ENCODE data around the gene SPATA3.

SPATA3 gene

DNA sequence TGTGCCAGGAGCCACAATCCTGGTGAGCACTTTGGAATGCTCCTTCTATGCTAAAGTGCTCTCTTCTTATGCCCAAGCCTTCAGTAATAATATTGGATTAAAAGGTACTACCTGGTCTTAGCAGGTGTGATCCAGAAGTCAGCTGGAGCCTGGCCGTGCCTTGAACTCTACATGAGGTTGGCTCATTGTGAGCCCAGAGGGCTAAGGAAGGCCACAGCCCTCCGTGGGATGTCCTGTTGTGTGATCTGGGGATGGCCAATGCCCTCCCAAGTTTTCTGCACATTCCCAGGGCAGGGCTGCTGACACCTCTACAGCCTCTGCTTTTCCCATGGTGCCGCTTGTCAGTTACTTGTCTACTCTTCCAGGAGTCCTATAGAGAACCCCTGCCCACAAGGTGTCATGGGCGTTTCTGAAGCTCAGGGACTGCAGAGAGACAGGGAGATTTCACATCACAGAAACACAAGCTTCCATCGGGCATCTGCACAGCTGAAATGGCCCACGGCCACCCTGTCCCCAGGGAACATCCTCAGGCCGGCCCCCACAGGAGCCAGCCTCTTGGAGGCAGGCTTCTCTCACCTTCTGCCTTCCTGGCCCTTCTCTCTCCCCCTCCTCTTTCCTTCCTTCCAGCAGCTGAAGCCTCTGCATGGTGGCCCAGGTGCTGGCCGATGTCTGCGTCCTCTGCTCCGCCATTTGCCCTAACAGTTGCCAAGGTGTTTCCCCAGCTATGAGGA is 43.5 kb upstream of the SPATA3 start:
- no peak for DNase-seq
- H3K9me3 ChIP-seq (replicated peaks; ENCODE audit: insufficient read depth, low read length), result no peaks in the 10 kb centered on the region
- H2AFZ ChIP-seq (ENCODE audit: low read length), result no peak overlapping the region
- 0 out of 2 replicates have a peak, but pooled peaks cover 3% of the 10 kb centered on the region for H3K4me1 ChIP-seq (ENCODE audit: low read length)
- no peak overlapping the region for H3K27ac ChIP-seq (ENCODE audit: low read length)
- H3K4me2 ChIP-seq (ENCODE audit: low read depth, low read length), result no peak overlapping the region
- H3K36me3 ChIP-seq (replicated peaks; ENCODE audit: insufficient read depth, low read length), result no peaks in the 10 kb centered on the region
- H3K79me2 ChIP-seq (ENCODE audit: low read length), result no peaks in the 10 kb centered on the region
- H3K27me3 ChIP-seq (replicated peaks; ENCODE audit: insufficient read depth, low read length), result no peaks in the 10 kb centered on the region
- H3K9ac ChIP-seq (ENCODE audit: low read length), result no peak overlapping the region
- no peak overlapping the region for H3K4me3 ChIP-seq (ENCODE audit: low read length)
- H4K20me1 ChIP-seq (ENCODE audit: insufficient read depth, low read length), result no peaks in the 10 kb centered on the region
- H3K9me2 ChIP-seq (replicated peaks; ENCODE audit: insufficient read depth, low read length), result no peaks in the 10 kb centered on the region
- TF ChIP-seq EZH2 (optimal IDR thresholded peaks at IDR 0.05; ENCODE audit: low read depth, low read length) (no peak), EZH2phosphoT487 (IDR thresholded peaks at IDR 0.05; ENCODE audit: low read length) (no peak)
- TF ChIP-seq, protein P1, sequence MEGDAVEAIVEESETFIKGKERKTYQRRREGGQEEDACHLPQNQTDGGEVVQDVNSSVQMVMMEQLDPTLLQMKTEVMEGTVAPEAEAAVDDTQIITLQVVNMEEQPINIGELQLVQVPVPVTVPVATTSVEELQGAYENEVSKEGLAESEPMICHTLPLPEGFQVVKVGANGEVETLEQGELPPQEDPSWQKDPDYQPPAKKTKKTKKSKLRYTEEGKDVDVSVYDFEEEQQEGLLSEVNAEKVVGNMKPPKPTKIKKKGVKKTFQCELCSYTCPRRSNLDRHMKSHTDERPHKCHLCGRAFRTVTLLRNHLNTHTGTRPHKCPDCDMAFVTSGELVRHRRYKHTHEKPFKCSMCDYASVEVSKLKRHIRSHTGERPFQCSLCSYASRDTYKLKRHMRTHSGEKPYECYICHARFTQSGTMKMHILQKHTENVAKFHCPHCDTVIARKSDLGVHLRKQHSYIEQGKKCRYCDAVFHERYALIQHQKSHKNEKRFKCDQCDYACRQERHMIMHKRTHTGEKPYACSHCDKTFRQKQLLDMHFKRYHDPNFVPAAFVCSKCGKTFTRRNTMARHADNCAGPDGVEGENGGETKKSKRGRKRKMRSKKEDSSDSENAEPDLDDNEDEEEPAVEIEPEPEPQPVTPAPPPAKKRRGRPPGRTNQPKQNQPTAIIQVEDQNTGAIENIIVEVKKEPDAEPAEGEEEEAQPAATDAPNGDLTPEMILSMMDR (IDR thresholded peaks at IDR 0.05; ENCODE audit: low read length), result no peak
- H3F3A ChIP-seq (ENCODE audit: insufficient read depth, low read length), result peaks cover 11% of the 10 kb centered on the region

DNA sequence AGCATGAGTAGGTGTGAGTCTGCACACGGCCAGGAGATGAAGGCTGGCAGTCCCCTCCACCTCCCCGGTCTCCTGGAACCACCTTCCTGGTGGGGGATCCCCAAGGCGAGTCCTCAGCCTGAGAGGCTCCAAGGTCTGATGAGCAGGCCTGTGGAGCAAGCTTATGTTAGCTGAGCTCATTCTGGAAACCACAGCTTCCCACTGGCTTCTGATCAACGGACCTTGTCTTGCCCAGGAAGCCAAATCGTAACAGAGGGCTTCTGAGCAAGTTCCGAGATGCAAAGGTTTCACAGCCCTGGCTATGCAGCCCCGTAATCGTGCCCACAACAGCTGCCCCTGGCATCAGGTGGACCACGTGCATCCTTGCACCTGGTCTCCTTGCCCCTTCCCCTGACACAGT is 42.1 kb upstream of the SPATA3 start:
- DNase-seq, result no peak
- H3K4me2 ChIP-seq (ENCODE audit: low read depth, low read length), result no peak overlapping the region
- H2AFZ ChIP-seq (ENCODE audit: low read length), result no peak overlapping the region

GRCh38 chr2:230954746-230955145 is 41.2 kb upstream of the SPATA3 start:
- TF ChIP-seq EZH2phosphoT487 (IDR thresholded peaks at IDR 0.05; ENCODE audit: low read length) (no peak), EZH2 (optimal IDR thresholded peaks at IDR 0.05; ENCODE audit: low read depth, low read length) (no peak)
- TF ChIP-seq, protein P1 (IDR thresholded peaks at IDR 0.05; ENCODE audit: low read length), result no peak
- H3K4me2 ChIP-seq (ENCODE audit: low read depth, low read length), result no peak overlapping the region

More for the DNA sequence above, 42.1 kb upstream of the SPATA3 start:
- no peak overlapping the region for H3K4me3 ChIP-seq (ENCODE audit: low read length)
- no peaks in the 10 kb centered on the region for H3K79me2 ChIP-seq (ENCODE audit: low read length)
- H3K27ac ChIP-seq (ENCODE audit: low read length), result no peak overlapping the region
- no peaks in the 10 kb centered on the region for H3K9me3 ChIP-seq (replicated peaks; ENCODE audit: insufficient read depth, low read length)
- H3K9me2 ChIP-seq (replicated peaks; ENCODE audit: insufficient read depth, low read length), result no peaks in the 10 kb centered on the region
- peaks cover 18% of the 10 kb centered on the region for H3F3A ChIP-seq (ENCODE audit: insufficient read depth, low read length)
- no peaks in the 10 kb centered on the region for H4K20me1 ChIP-seq (ENCODE audit: insufficient read depth, low read length)
- no peak overlapping the region for H3K9ac ChIP-seq (ENCODE audit: low read length)
- 0 out of 2 replicates have a peak, but pooled peaks cover 3% of the 10 kb centered on the region for H3K4me1 ChIP-seq (ENCODE audit: low read length)
- no peaks in the 10 kb centered on the region for H3K36me3 ChIP-seq (replicated peaks; ENCODE audit: insufficient read depth, low read length)
- H3K27me3 ChIP-seq (replicated peaks; ENCODE audit: insufficient read depth, low read length), result no peaks in the 10 kb centered on the region
- TF ChIP-seq EZH2 (optimal IDR thresholded peaks at IDR 0.05; ENCODE audit: low read depth, low read length) (no peak), EZH2phosphoT487 (IDR thresholded peaks at IDR 0.05; ENCODE audit: low read length) (no peak)
- TF ChIP-seq, protein P1 (IDR thresholded peaks at IDR 0.05; ENCODE audit: low read length), result no peak

More at GRCh38 chr2:230954746-230955145, 41.2 kb upstream of the SPATA3 start:
- H3K9me3 ChIP-seq (replicated peaks; ENCODE audit: insufficient read depth, low read length), result no peaks in the 10 kb centered on the region
- H3K27ac ChIP-seq (ENCODE audit: low read length), result no peak overlapping the region
- H3K4me3 ChIP-seq (ENCODE audit: low read length), result no peak overlapping the region
- 0 out of 2 replicates have a peak, but pooled peaks cover 3% of the 10 kb centered on the region for H3K4me1 ChIP-seq (ENCODE audit: low read length)
- H2AFZ ChIP-seq (ENCODE audit: low read length), result no peak overlapping the region
- H3K79me2 ChIP-seq (ENCODE audit: low read length), result no peaks in the 10 kb centered on the region
- no peaks in the 10 kb centered on the region for H3K36me3 ChIP-seq (replicated peaks; ENCODE audit: insufficient read depth, low read length)
- H3F3A ChIP-seq (ENCODE audit: insufficient read depth, low read length), result peaks cover 18% of the 10 kb centered on the region
- H3K9me2 ChIP-seq (replicated peaks; ENCODE audit: insufficient read depth, low read length), result no peaks in the 10 kb centered on the region
- no peak overlapping the region for H3K9ac ChIP-seq (ENCODE audit: low read length)
- no peak for DNase-seq
- H3K27me3 ChIP-seq (replicated peaks; ENCODE audit: insufficient read depth, low read length), result no peaks in the 10 kb centered on the region
- H4K20me1 ChIP-seq (ENCODE audit: insufficient read depth, low read length), result no peaks in the 10 kb centered on the region
